Panc1 (cell line): ENCODE results near the gene ENTPD2. TPM values are rescaled to one million over a fixed set of nuclear protein-coding genes. Genes with fewer than 3 reads are reported as not detected.

Source experiments
- ATAC-seq: fragments of 200-7000 bp; cut with Tn5 transposase; 2 replicates; pipeline ENCODE4 v1.9.1; 2020; ENCODE audit warnings: mild to moderate bottlenecking, moderate library complexity
- BruUV-seq: library from RNA; stranded (reverse); fragments of 400-500 nt; replicated peaks from 2 replicates; lab custom pipeline; 2021; lab: Mats Ljungman, UMichigan
- CTCF ChIA-PET: fragments of 300-600 bp; sonication (Branson Sonifier 250); formaldehyde crosslinking; loops from one replicate; lab custom pipeline; 2022; ENCODE audit warnings: antibody characterized with exemption; lab: Charles Lee
- POLR2A ChIA-PET: fragments of 300-600 bp; sonication (Branson Sonifier 250); formaldehyde crosslinking; loops from one replicate; lab custom pipeline; 2022; ENCODE audit warnings: antibody characterized with exemption; lab: Charles Lee
- DNase-seq: peaks from one replicate; pipeline ENCODE4 v3.0.0-alpha.2; 2010; ENCODE audit warnings: low read depth, low spot score
- H3K27ac ChIP-seq: 2 replicates; pipeline ENCODE4 v1.5.1; 2011; ENCODE audit warnings: mild to moderate bottlenecking, low read length, inconsistent platforms
- H3K27me3 ChIP-seq: fragments of 200-500 bp; sonication (Bioruptor generic); 2 replicates; pipeline ENCODE4 v1.6.0; 2014; ENCODE audit warnings: low read length, inconsistent platforms; ENCODE audit not compliant: control insufficient read depth, insufficient read depth
- H3K36me3 ChIP-seq: fragments of 200-500 bp; sonication (Bioruptor generic); 2 replicates; pipeline ENCODE4 v1.5.1; 2014; ENCODE audit warnings: inconsistent platforms, mild to moderate bottlenecking, low read length, moderate library complexity; ENCODE audit not compliant: control insufficient read depth, insufficient read depth
- H3K4me1 ChIP-seq: 2 replicates; pipeline ENCODE4 v1.5.1; 2011; ENCODE audit warnings: inconsistent platforms, mild to moderate bottlenecking, low read length, moderate library complexity; ENCODE audit not compliant: control insufficient read depth, insufficient read depth
- H3K4me3 ChIP-seq, 2 experiments: 2 replicates each; pipeline ENCODE4 v1.5.1; 2011 to 2012; ENCODE audit warnings: low read depth in 2 of 2, low read length in 2 of 2, mild to moderate bottlenecking in 2 of 2, inconsistent platforms in 1 of 2, moderate library complexity in 1 of 2
- H3K9me3 ChIP-seq: fragments of 200-500 bp; sonication (Bioruptor generic); 2 replicates; pipeline ENCODE4 v1.5.1; 2014; ENCODE audit warnings: low read depth, mild to moderate bottlenecking, inconsistent platforms, low read length, moderate library complexity; ENCODE audit not compliant: control insufficient read depth, insufficient read depth
- POLR2AphosphoS5 ChIP-seq: IDR thresholded peaks from 2 replicates; pipeline ENCODE4 v1.6.1; 2012; ENCODE audit warnings: mild to moderate bottlenecking, low read depth, low read length, moderate library complexity
- SIN3A ChIP-seq: IDR thresholded peaks from 2 replicates; pipeline ENCODE4 v1.6.1; 2012; ENCODE audit warnings: low read depth, mild to moderate bottlenecking, low read length, moderate library complexity, borderline replicate concordance; ENCODE audit not compliant: insufficient read depth
- TCF7L2 ChIP-seq: IDR thresholded peaks from 2 replicates; pipeline ENCODE4 v1.6.1; 2011; ENCODE audit warnings: mild to moderate bottlenecking, low read depth, low read length, inconsistent platforms
- in situ Hi-C: cut with HindIII; loops from 2 replicates; pipeline ENCODE4 v1.10.0; 2016; ENCODE audit warnings: low sequenced_read_pairs, low pct_unique_long_range_greater_than_20kb
- intact Hi-C: fragments of 100-400 bp; cut with micrococcal nuclease; formaldehyde crosslinking; loops from one replicate; pipeline ENCODE4 v1.10.0; 2022; ENCODE audit not compliant: unreplicated experiment
- total RNA-seq: library from RNA; stranded (reverse); gene quantifications from one replicate; pipeline ENCODE4 v1.2.1, GENCODE V29; 2021; ENCODE audit not compliant: unreplicated experiment
- TF ChIP-seq, protein P1 (sequence below), 2 experiments: IDR thresholded peaks; 2 replicates each; pipeline ENCODE4 v1.6.1; 2011 to 2012; ENCODE audit warnings: low read depth in 2 of 2, control low read depth in 1 of 2, low read length in 1 of 2, mild to moderate bottlenecking in 1 of 2, moderate library complexity in 1 of 2; ENCODE audit not compliant: insufficient read depth in 1 of 2
- TF ChIP-seq, protein P2 (sequence below): fragments of 450-650 bp; IDR thresholded peaks from 2 replicates; pipeline ENCODE4 v1.5.1; 2017; ENCODE audit warnings: mild to moderate bottlenecking

Gene ENTPD2
- total RNA-seq, 1 experiment from 2014 or later: 2.8 TPM

DNA sequence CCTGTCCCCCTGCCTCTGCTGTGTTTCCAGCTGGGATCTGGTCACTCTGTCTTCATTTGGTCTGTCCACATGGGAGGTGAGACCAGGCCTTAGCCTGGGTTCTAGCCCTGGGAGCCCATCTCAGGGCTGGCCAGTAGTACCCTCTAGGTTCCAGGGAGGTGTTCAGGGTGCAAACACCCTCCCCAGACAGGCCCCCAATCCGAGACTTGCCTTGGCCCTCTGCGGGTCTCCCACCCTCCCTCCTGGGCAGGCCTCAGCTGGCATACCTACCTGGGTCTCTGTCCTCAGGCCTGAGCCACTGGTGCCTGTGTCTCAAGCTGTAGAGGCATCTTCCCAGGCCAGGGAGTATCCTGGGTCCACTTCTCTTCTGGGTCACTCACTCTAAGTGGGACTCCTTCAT, 17.4 kb upstream of the ENTPD2 start:
- peak overlapping the region; percentile 66 for H3K27ac ChIP-seq

DNA sequence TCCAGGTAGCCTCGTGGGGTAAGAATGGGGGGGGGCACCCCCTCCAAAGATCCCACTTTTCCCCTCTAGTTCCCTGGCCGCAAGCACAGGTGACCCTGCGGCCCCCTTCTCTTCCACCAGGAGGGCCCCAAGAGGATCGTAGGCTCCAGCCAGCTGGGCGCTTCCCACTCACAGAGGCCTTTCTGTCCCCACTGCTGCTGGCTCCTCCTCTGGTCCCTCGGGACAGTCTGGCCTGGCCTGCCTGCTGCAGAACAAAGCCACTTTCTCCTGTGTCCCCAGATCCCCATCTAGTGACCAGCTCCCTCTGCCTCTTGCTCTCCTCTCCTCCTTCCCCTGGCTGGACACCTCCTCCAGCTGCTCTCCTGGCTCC, 17.0 kb upstream of the ENTPD2 start:
- BruUV-seq: no TSS peak
- in situ Hi-C loops (no loop called here), intact Hi-C loops (no loop called here)
- CTCF ChIA-PET: interaction anchor here (0.6 to 1.0 kb wide), 2 partner anchors 12 to 195 kb away, joined by 3 to 4 read pairs; no protein-coding TSS in a partner anchor
- Histone ChIP-seq H3K27ac (peak overlapping the region; percentile 66), H3K27me3 (no peaks in the 10 kb centered on the region), H3K4me1 (peaks cover 2% of the 10 kb centered on the region; the same call in 1 of the 2 replicates), H3K9me3 (no peaks in the 10 kb centered on the region), H3K4me3 (peak overlapping the region; percentile 53), H3K36me3 (no peaks in the 10 kb centered on the region; the same call in 1 of the 2 replicates)
- DNase-seq (no peak), ATAC-seq (peak; percentile 42)
- POLR2A ChIA-PET: interaction anchor here (0.6 kb wide), 1 partner anchor 369 kb away, joined by 8 read pairs; no protein-coding TSS in a partner anchor
- TF ChIP-seq POLR2AphosphoS5 (no peak), SIN3A (no peak), TCF7L2 (no peak)
- TF ChIP-seq, protein P1, sequence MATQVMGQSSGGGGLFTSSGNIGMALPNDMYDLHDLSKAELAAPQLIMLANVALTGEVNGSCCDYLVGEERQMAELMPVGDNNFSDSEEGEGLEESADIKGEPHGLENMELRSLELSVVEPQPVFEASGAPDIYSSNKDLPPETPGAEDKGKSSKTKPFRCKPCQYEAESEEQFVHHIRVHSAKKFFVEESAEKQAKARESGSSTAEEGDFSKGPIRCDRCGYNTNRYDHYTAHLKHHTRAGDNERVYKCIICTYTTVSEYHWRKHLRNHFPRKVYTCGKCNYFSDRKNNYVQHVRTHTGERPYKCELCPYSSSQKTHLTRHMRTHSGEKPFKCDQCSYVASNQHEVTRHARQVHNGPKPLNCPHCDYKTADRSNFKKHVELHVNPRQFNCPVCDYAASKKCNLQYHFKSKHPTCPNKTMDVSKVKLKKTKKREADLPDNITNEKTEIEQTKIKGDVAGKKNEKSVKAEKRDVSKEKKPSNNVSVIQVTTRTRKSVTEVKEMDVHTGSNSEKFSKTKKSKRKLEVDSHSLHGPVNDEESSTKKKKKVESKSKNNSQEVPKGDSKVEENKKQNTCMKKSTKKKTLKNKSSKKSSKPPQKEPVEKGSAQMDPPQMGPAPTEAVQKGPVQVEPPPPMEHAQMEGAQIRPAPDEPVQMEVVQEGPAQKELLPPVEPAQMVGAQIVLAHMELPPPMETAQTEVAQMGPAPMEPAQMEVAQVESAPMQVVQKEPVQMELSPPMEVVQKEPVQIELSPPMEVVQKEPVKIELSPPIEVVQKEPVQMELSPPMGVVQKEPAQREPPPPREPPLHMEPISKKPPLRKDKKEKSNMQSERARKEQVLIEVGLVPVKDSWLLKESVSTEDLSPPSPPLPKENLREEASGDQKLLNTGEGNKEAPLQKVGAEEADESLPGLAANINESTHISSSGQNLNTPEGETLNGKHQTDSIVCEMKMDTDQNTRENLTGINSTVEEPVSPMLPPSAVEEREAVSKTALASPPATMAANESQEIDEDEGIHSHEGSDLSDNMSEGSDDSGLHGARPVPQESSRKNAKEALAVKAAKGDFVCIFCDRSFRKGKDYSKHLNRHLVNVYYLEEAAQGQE (IDR thresholded peaks at IDR 0.05; ENCODE audit: insufficient read depth in 1 of 2, low read depth in 2 of 2, low read length in 1 of 2): no peak
- TF ChIP-seq, protein P2, sequence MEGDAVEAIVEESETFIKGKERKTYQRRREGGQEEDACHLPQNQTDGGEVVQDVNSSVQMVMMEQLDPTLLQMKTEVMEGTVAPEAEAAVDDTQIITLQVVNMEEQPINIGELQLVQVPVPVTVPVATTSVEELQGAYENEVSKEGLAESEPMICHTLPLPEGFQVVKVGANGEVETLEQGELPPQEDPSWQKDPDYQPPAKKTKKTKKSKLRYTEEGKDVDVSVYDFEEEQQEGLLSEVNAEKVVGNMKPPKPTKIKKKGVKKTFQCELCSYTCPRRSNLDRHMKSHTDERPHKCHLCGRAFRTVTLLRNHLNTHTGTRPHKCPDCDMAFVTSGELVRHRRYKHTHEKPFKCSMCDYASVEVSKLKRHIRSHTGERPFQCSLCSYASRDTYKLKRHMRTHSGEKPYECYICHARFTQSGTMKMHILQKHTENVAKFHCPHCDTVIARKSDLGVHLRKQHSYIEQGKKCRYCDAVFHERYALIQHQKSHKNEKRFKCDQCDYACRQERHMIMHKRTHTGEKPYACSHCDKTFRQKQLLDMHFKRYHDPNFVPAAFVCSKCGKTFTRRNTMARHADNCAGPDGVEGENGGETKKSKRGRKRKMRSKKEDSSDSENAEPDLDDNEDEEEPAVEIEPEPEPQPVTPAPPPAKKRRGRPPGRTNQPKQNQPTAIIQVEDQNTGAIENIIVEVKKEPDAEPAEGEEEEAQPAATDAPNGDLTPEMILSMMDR: no peak

More for the DNA sequence above, 17.4 kb upstream of the ENTPD2 start:
- H3K36me3 ChIP-seq: no peaks in the 10 kb centered on the region; the same call in 1 of the 2 replicates
- BruUV-seq: no TSS peak
- ATAC-seq (no peak), DNase-seq (no peak)
- CTCF ChIA-PET: no interaction called here
- no peaks in the 10 kb centered on the region for H3K27me3 ChIP-seq
- H3K4me1 ChIP-seq: peaks cover 2% of the 10 kb centered on the region; the same call in 1 of the 2 replicates
- POLR2A ChIA-PET: interaction anchor here (0.5 kb wide), 1 partner anchor 370 kb away, joined by 7 read pairs; no protein-coding TSS in a partner anchor
- no peaks in the 10 kb centered on the region for H3K9me3 ChIP-seq
- in situ Hi-C loops: no loop called here
- peak overlapping the region; percentile 53; a peak in 3 of 4 replicates for H3K4me3 ChIP-seq
- intact Hi-C loops: no loop called here
- TF ChIP-seq, protein P1 (IDR thresholded peaks at IDR 0.05; ENCODE audit: insufficient read depth in 1 of 2, low read depth in 2 of 2, low read length in 1 of 2): no peak
- TF ChIP-seq, protein P2: no peak
- TF ChIP-seq POLR2AphosphoS5 (no peak), SIN3A (no peak), TCF7L2 (no peak)
